WERI-Rb-1 (cell line): ENCODE measurements around the gene CALML6.

ENCODE experiments used
- DNase-seq: peaks from one replicate; pipeline ENCODE4 v3.0.0-alpha.2; 2020
- H3K27ac ChIP-seq: fragments of 250-450 bp; sonication (Bioruptor Pico); 2 replicates; pipeline ENCODE4 v1.5.1; 2020; ENCODE audit warnings: mild to moderate bottlenecking, moderate library complexity
- H3K27me3 ChIP-seq: fragments of 250-450 bp; sonication (Bioruptor Pico); 2 replicates; pipeline ENCODE4 v1.5.1; 2021; ENCODE audit warnings: mild to moderate bottlenecking, low read depth, moderate library complexity; ENCODE audit not compliant: insufficient read depth, severe bottlenecking
- H3K36me3 ChIP-seq: fragments of 250-450 bp; sonication (Bioruptor Pico); 2 replicates; pipeline ENCODE4 v1.5.1; 2020; ENCODE audit warnings: mild to moderate bottlenecking, moderate library complexity
- H3K4me3 ChIP-seq: 2 replicates; pipeline ENCODE4 v1.5.1; 2011; ENCODE audit warnings: low read depth, mild to moderate bottlenecking, control low read depth, low read length
- H3K9me3 ChIP-seq: fragments of 250-450 bp; sonication (Bioruptor Pico); 2 replicates; pipeline ENCODE4 v1.5.1; 2021; ENCODE audit warnings: mild to moderate bottlenecking, moderate library complexity; ENCODE audit not compliant: severe bottlenecking
- TF ChIP-seq, protein P1 (sequence below): IDR thresholded peaks from 2 replicates; pipeline ENCODE4 v1.5.1; 2011; ENCODE audit warnings: low read depth, mild to moderate bottlenecking, control low read depth, inconsistent platforms, low read length

The CALML6 gene

DNA sequence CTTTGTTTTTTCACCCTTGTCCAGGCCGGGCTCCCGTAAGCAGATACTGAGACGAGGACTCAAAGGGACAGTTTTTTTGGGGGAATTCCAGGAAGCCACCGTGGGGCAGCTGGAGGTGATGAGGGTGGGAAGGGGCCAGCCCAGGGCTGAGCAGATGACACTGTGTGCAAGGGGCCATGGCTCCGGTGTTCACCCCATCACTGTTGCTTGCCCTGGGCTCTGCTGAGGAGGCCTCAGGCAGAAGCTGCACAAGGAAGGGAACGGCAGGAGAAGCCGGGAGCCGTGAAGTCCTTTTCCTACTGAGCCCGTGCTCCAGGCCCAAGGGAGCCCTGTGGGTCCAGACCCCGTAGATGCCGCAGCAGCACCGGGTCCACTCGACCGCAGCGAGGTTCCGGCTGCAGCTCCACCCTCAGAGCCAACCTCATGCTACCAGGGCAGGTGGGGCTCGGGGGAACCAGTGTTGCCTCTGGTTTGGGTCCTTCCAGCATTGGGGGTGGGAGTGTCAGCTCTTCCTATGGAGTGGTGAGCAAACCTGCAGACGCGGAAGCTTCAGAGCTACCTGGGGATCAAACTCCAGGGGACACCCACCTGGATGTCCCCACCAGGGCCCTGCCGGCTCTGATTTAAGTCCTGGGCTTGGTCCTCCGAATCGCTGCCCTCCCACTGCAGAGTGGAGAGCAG is 4.3 kb upstream of the CALML6 start:
- no peaks in the 10 kb centered on the region for H3K36me3 ChIP-seq
- H3K27ac ChIP-seq: no peak overlapping the region
- H3K9me3 ChIP-seq: no peaks in the 10 kb centered on the region
- H3K27me3 ChIP-seq: no peaks in the 10 kb centered on the region
- TF ChIP-seq, protein P1, sequence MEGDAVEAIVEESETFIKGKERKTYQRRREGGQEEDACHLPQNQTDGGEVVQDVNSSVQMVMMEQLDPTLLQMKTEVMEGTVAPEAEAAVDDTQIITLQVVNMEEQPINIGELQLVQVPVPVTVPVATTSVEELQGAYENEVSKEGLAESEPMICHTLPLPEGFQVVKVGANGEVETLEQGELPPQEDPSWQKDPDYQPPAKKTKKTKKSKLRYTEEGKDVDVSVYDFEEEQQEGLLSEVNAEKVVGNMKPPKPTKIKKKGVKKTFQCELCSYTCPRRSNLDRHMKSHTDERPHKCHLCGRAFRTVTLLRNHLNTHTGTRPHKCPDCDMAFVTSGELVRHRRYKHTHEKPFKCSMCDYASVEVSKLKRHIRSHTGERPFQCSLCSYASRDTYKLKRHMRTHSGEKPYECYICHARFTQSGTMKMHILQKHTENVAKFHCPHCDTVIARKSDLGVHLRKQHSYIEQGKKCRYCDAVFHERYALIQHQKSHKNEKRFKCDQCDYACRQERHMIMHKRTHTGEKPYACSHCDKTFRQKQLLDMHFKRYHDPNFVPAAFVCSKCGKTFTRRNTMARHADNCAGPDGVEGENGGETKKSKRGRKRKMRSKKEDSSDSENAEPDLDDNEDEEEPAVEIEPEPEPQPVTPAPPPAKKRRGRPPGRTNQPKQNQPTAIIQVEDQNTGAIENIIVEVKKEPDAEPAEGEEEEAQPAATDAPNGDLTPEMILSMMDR: no peak
- H3K4me3 ChIP-seq: no peak overlapping the region
- no peak for DNase-seq

DNA sequence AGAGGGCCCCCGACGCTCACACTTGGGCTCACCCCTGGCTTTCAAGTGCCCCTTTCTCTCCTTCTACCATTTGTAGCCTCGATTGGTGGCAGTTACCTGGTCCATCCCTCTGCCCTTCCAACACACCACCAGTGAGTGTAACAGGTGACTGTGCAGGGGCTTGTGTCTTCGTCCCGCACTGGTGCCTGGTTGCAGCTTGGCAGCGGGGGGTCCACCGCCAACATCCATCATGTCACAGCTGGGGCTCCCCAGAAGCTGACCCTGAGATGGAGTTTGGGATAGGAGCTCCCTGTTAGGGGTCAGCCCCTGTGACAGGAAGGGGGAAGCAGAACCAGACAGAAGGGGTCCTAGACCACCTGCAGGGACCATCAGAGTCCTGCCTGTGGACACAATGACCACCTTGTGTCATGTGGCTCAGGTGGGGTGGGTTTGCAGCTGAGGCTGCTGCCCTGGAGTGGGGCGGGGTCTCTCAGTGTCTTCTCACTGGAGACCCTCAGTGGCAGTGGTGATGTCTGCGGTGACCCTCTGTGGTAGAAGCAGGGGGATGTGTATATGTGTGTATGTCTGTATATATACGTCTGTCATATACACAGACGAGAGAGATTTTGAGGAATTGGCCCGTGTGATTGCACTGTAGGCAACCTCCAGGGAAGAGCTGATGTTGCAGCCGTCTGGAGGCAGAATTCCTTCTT is 3.6 kb upstream of the CALML6 start:
- Histone ChIP-seq H3K9me3 (no peaks in the 10 kb centered on the region), H3K27me3 (no peaks in the 10 kb centered on the region), H3K36me3 (no peaks in the 10 kb centered on the region), H3K27ac (no peak overlapping the region), H3K4me3 (no peak overlapping the region)
- TF ChIP-seq, protein P1: no peak
- DNase-seq: no peak

DNA sequence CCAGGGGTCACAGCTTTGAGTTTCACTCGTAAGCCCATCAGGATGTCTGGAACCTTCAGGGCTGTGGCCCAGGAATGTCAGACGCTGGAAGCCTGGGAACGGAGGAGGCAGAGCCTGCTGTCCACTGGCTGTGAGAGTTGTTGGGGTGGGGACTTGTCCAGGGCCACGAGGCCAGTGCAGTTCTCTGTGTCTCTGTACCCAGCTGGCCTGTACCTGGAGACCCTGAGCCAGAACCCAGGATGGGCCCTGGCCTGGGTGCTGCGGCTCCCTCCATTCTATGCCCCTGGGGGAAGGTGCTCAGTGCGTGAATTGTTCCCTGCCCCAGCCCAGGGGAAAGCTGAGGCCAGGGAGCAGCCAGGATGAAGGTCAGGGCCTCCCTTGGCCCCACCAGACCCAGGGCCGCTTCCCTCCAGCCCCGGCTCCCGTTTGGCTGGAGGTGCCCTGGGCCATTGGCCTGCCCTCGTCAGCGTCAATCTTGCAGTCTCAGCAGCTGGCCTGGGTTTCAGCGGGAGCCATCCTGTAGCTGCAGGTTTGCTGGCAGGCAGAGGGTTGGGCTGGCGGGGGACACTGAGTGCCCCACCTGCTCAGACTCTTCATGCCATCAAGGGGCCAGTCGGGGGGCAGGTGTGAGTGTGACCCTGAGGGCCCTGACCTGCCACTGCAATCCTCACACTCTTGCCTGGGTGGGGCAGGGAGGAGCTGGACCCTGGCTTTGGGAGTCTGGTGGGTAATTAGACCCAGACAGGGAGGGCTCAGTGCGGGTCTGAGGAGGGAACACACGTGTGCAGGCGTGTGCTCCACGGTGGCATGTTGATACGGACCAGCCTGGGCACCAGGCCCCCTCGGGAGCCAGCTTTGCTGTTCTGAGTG is 724 bp upstream of the CALML6 start:
- TF ChIP-seq, protein P1: no peak
- H3K9me3 ChIP-seq: no peaks in the 10 kb centered on the region
- H3K27me3 ChIP-seq: no peaks in the 10 kb centered on the region
- no peaks in the 10 kb centered on the region for H3K36me3 ChIP-seq
- no peak overlapping the region for H3K4me3 ChIP-seq
- no peak overlapping the region for H3K27ac ChIP-seq
- no peak for DNase-seq

DNA sequence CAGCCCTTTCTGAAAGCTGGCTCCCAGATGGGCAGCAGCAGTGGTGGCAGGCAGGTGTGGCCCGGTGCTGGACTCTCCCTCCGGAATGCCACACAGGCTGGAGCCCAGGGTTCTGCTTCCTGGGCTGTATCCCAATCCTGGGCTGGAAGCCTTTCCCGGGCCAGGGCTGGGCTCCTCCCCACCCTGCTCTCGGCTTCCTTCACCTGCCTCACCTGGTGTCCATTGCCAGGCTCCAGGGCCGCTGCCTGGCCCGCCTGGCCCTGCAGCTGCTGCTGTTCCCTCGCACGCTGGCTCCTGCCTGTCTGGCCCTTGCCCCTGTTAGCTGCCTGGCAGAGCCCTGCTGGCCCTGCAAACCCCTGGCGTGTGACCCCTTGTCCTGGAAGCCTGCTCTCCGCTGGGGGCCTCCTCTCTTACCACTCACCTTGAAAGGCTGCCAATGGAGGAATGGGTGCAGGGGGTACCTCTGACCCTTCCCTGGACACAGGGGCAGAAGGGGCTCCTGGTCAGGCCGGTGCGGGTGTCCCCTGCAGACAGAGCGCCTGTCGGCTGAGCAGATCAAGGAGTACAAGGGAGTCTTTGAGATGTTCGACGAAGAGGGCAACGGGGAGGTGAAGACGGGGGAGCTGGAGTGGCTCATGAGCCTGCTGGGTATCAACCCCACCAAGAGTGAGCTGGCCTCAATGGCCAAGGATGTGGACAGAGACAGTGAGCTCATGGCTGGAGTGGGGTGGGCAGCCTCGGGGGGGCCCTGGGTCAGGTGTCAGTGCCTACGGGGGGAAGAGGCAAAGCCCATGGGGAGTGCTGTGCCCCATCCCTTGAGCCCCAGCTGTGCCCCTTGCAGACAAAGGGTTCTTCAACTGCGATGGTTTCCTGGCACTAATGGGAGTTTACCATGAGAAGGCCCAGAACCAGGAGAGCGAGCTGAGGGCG is 1.1 kb downstream of the CALML6 start:
- Histone ChIP-seq H3K27ac (no peak overlapping the region), H3K27me3 (no peaks in the 10 kb centered on the region), H3K4me3 (no peak overlapping the region), H3K9me3 (no peaks in the 10 kb centered on the region), H3K36me3 (no peaks in the 10 kb centered on the region)
- no peak for DNase-seq
- TF ChIP-seq, protein P1: no peak

DNA sequence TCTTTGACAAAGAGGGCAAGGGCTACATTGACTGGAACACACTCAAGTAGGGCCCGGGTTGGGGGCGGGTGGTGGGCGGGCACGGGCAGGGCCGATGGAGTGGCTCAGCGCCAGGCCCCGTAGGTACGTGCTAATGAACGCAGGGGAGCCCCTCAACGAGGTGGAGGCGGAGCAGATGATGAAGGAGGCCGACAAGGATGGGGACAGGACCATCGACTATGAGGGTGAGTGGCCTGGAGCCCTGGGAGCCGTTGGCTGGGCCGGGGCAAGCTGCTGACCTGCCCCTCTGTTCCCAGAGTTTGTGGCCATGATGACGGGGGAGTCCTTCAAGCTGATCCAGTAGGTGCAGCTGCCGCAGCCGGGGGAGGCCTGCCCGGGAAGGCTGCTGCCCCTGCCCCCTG is 1.8 kb downstream of the CALML6 start:
- Histone ChIP-seq H3K4me3 (no peak overlapping the region), H3K9me3 (no peaks in the 10 kb centered on the region), H3K27ac (no peak overlapping the region), H3K36me3 (no peaks in the 10 kb centered on the region), H3K27me3 (no peaks in the 10 kb centered on the region)
- no peak for DNase-seq
- TF ChIP-seq, protein P1: no peak
